HG02943 (cell line): ENCODE measurements around the gene ATF5.

Experiments
- ATAC-seq: cut with Tn5 transposase; IDR thresholded peaks from one replicate; pipeline ENCODE4 v1.9.1; 2021; ENCODE audit warnings: mild to moderate bottlenecking, low read depth, moderate library complexity; ENCODE audit not compliant: unreplicated experiment

Gene ATF5

GRCh38 chr19:49894011-49894664 lies 34.9 kb upstream of the ATF5 start:
- ATAC-seq = no peak

DNA sequence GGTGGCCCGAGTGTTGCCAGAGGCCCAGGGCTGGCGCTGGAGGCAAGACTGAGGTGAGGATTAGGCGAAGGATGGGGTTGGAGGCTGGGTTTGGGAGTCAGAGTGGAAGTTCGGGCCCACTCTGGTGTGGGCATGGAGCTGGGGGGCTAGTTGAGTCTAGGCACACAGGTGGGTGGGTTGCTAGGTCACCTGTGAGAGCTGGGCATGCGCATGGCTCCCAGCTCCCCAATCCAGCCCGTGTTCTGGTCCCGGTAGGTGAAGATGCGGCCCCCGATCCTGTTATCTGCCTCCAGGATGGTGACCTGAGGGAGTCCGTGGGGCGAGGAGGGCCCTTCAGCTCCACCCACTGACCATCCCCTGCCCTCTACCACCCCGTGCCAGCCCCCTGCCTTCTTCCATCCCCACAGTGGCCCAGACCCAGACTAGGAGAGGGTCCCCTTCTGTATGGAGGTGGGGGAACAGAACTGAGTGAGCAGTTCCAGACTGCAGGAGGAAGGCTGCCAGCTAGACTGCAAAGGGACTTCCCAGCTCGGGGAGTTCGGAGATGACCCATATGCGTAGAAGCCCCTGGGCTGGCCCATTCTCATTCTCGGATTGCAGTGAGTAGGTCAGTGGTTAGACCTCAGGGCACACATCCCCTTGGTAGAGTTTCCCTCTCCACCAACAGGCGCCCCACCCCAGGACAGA lies 34.0 kb upstream of the ATF5 start:
- no peak for ATAC-seq

DNA sequence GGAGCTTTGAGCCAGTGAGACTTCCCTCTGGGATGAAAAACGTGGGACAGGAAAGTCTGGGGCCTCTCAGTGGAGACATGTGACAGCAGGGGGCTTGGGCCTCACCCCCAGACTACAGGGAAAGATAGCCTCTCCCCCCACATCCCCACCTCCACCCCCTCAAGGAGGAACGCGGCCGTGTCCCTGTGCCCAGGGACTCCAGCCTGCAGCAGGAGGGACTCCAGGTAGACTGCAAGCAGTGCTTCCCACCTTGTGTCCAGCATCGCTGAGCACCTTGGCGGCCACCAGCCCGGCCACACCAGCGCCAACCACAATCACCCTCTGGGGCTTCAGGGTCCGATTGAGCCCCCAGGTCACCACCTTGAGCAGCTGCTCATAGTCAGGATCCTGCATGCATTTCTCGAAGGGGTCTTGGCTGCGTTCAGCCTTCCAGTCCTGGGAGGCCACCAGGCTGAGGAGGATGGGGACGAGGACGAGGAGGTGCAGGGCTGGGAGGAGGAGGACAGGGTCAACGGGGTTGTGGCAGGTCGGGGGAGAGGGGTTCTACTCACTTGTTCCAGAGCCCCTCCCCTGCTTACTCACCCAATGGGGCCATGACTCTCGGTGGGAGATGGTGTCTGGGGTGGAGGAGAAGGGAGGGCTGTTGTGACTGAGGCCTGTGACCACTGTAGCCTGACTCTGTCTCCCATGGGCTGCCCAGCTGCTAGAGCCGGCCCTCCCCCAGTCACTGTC lies 33.3 kb upstream of the ATF5 start:
- no peak for ATAC-seq

DNA sequence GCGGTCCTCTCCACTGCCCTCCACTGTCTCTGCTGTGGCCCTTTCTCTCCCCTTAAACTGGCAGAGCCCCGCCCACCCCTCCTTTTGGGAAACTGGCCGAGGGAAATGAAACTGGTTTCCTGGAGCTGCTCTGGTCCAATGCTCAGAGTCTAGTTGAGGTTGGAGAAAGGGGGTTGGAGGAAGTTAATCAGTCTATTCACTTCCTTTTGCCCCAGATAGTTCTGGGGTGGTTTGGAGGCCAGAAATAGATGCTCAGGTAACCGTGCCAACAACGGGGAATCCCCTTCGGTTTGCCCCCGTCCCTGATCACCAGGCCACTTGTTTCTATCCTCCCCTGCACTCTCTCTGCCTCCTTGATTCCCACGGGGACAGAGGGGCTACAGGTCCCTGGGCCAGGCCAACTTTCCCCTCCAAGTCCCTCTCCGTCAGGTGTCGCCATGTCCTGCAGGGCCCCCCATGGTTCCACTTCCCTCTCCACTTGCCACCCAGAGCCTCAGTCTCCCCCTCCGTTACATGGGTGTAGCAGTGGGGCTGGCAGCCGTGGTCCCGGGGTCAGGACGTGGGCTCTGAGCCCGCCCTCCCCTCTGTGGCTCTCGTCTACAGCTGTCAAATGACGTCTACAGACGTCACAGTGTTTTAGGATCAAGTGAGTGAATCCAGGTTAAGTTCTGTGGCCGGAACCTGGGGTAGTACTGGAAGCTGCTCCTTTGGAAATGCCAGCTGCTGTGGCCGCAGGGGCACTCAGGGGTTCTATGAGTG lies 32.0 kb upstream of the ATF5 start, which contains the start of gene IL4I1:
Gene IL4I1 (minus strand): TSS at position 25 of the 759 bp plus-strand sequence. CDS start 727 bp downstream, outside the sequence.
- peak; percentile 56 for ATAC-seq

GRCh38 chr19:49904136-49904535 lies 24.9 kb upstream of the ATF5 start:
- no peak for ATAC-seq

DNA sequence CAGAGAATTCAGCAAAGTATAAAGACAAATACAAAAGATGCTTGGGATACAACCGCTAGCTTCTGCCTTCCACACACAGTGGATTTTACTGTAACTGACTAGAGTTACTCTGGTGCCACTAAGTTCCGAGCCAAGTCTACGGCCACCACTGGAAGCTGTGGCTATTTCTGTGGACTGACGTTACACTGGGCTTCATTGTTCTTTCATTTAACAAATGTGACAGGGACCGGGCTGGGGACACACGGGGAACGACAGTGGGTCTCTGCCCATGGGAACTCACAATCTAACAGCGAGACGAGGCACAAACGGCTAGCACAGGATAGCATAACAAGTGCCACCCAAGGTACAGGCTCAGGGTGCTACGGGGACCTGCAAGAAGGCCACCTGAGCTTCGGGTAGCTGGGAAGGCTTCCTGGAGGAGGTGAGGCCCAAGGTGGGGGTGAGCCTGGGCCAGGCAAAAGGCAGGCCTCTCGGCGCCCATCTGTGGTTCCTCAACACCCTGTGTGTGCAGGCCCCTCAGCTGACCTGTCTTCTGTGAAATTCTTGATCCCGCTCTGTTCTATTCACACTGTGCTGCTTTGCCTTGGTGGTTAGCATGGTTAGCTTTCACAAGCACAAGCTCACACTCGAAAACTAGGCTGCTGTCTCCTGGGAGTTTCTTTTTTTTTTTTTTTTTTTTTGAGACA lies 22.0 kb upstream of the ATF5 start:
- ATAC-seq = no peak

DNA sequence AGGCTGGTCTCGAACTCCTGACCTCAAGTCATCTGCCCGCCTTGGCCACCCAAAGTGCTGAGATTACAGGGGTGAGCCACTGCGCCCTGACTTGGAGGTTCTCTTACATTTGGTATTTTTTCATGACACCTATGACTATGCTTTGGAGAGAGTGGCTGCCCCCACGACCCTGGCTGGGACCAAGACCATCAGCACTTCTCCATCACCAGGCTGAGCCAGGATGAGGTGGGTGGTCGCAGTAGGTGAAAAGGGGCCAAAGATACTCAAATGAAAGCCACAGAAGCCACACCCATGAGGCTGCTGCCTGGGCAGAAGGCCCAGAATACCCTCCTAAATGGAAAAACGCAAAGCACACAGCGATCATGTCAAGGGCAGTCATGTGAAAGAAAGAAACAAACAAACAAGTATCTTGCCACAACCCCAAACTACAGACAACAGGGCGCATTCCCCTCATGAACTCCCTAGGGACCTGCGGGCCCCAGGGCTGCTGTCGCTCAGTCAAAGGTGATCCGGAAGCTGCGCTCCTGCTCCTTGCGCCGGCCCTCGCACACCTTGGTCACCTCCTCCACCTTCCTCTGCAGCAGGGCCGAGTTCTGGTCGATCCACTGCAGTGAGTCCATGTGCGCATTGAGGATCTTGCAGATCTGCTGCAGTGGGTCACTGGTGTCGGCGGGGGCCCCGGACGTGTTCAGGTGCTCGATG lies 21.1 kb upstream of the ATF5 start:
- no peak for ATAC-seq

GRCh38 chr19:49908480-49909420 lies 20.3 kb upstream of the ATF5 start:
- ATAC-seq = no peak

DNA sequence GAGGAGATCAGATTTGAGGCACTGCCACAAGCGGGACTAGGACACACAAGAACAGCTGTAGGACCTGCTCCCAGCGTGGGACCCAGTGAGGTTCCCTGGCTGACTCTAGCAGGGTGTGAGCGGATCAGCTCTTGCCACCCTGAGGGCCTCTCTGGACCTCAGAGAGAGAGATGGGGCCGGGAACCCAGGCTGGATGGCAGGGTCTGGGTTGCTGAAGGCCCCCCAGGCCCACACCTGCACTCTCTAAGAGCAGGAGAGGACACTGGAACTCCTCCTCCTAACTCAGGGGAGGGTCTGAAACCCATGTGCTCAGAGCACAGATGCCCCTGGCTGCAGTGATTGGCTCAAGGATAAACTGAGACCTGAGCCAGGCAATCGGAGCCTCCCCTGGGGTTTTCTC lies 18.8 kb upstream of the ATF5 start:
- ATAC-seq = no peak

GRCh38 chr19:49911381-49912145 lies 17.4 kb upstream of the ATF5 start:
- ATAC-seq = no peak

DNA sequence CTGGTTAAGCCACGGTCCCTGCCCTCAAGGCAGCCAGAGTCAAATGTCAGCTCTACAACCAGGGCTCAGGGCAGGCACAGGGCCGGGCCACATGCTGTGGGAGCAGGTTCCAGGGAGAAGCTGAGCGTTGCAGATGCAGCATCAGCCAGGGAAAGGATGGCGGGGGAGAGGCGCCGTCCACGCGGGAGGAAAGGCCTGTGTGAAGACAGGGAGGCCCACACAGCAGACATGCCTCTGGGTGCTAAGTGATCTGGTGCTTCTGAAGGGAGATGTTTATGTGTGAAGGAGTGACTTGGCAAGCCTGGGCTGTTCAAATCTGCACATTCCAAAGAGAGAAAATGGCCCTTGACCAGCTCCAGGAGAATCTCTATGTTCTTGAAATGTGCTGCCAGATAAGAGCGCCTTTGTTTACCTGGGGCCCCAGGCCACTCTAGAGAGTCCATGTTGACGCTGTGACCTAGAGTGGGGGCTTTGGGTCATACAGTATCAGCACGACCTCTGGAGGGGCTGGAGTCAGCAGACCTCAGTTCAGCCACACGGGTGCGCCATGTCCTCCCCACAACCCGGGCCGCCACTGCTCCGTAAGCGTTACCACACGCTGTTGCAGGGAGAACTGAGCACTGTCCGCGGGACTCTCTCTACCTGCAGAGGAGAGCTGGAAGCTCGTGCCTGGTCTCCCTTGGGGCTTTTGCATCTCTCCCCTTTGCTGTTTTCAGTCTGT lies 15.9 kb upstream of the ATF5 start:
- no peak for ATAC-seq

- no peak for ATAC-seq
Measured at GRCh38 chr19:49913720-49914119, 15.3 kb upstream of the ATF5 start.

- no peak for ATAC-seq
Measured at GRCh38 chr19:49915271-49915670, 13.7 kb upstream of the ATF5 start.

- ATAC-seq = no peak
Measured at GRCh38 chr19:49916839-49917733, 11.9 kb upstream of the ATF5 start.

DNA sequence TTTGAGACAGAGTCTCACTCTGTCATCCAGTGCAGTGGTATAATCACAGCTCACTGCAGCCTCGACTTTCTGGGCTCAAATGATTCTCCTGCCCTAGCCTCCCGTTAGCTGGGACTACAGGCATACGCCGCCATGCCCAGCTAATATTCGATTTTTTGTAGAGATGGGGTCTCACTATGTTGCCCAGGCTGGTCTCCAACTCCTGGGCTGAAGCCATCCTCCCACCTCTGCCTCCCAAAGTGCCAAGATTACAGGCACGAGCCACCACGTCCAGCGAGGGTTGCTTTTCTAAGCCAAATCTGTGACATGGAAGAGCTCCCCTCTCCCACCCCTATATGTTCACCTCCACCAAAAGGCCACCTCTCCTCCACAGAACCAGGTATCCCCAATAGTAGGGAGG lies 10.9 kb upstream of the ATF5 start:
- no peak for ATAC-seq

DNA sequence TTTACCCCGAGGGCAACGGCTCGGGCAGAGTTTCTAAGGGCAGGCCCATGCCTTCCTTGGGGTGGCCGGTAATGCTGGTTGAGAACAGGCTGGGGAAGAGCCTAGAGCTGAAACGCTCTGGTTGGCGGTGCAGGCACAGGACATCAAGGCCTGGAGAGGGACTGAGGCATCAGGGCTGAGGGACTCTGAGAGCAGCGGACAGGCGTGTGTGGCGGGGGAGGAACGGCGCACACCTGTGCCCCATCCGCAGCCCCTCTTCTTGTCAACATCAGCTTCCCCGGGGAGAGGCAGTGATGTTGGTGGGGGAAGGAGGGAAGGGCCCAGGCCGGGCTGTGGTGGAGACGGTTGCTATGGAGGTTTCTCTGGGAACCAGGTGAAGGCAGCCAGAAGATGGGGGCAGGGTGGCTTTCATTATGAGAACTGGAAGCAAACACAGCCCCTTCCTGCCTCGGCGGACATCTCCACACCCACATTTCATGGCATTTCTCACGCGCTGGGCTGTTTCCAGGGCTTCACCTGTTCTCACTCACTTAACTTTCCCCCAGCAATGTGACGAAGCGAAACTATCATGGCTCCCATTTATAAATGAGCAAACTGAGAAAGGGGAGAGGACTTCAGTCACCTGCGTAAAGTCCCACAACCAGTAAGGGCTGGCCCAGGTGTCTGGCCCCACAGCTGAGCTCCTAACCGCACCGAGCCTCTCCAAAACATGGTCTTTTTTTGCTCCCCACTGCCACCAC lies 8.2 kb upstream of the ATF5 start:
- no peak for ATAC-seq
